Kidney glomerular epithelial cell (primary cell): ENCODE data around the gene PLP2.

Source experiments
- DNase-seq: peaks from one replicate; lab custom pipeline; 2025; lab: John Stamatoyannopoulos, UW

Gene PLP2

GRCh38 chrX:49186125-49187027 lies 14.7 kb downstream of the PLP2 start, which contains the start of gene PRICKLE3:
TSS of gene PRICKLE3 (minus strand) at chrX:49186373. CDS start at chrX:49186297, 76 bp downstream.
- DNase-seq, result peak; percentile 5

- DNase-seq, result no peak
These were observed 15.3 kb downstream of the PLP2 start for GRCh38 chrX:49187028-49187394.

- no peak for DNase-seq
These were observed 15.8 kb downstream of the PLP2 start for GRCh38 chrX:49187526-49187925.

- DNase-seq, result no peak
These were observed 16.9 kb downstream of the PLP2 start for GRCh38 chrX:49188468-49189076.

- no peak for DNase-seq
These were observed 17.9 kb downstream of the PLP2 start for GRCh38 chrX:49189606-49190005.

- peak; percentile 97 for DNase-seq
These were observed 19.3 kb downstream of the PLP2 start for GRCh38 chrX:49190821-49191573.

GRCh38 chrX:49191574-49192011 lies 19.9 kb downstream of the PLP2 start:
- no peak for DNase-seq

- peak; percentile 1 for DNase-seq
These were observed 21.1 kb downstream of the PLP2 start for GRCh38 chrX:49192722-49193328.

- no peak for DNase-seq
These were observed 21.9 kb downstream of the PLP2 start for GRCh38 chrX:49193542-49193964.

GRCh38 chrX:49197543-49198087 lies 25.9 kb downstream of the PLP2 start:
- no peak for DNase-seq

GRCh38 chrX:49198540-49199314 lies 27.0 kb downstream of the PLP2 start:
- DNase-seq, result no peak

GRCh38 chrX:49199315-49199595 lies 27.6 kb downstream of the PLP2 start:
- DNase-seq, result no peak

GRCh38 chrX:49199906-49200771 lies 28.4 kb downstream of the PLP2 start, which contains the start of gene SYP:
TSS of gene SYP (minus strand) at chrX:49200193. CDS start at chrX:49200186, 7 bp downstream.
- peak; percentile 51 for DNase-seq

- DNase-seq, result no peak
These were observed 30.3 kb downstream of the PLP2 start for GRCh38 chrX:49202022-49202421.

- DNase-seq, result no peak
These were observed 31.8 kb downstream of the PLP2 start for GRCh38 chrX:49203536-49203935.

GRCh38 chrX:49204017-49204416 lies 32.3 kb downstream of the PLP2 start:
- no peak for DNase-seq

- no peak for DNase-seq
These were observed 33.0 kb downstream of the PLP2 start for GRCh38 chrX:49204709-49205108.

GRCh38 chrX:49205443-49205842 lies 33.7 kb downstream of the PLP2 start:
- DNase-seq, result no peak

GRCh38 chrX:49206543-49206942 lies 34.8 kb downstream of the PLP2 start:
- no peak for DNase-seq

- DNase-seq, result no peak
These were observed 36.7 kb downstream of the PLP2 start for GRCh38 chrX:49208399-49208798.
